GM21360 (cell line): ENCODE results near the gene PABPC3.

Experiments used
- ATAC-seq: cut with Tn5 transposase; IDR thresholded peaks from one replicate; pipeline ENCODE4 v1.9.1; 2021; ENCODE audit warnings: mild to moderate bottlenecking, moderate library complexity; ENCODE audit not compliant: unreplicated experiment

The PABPC3 gene

GRCh38 chr13:25110956-25111584 is 15.1 kb downstream of the PABPC3 start:
- no peak for ATAC-seq

- ATAC-seq, result no peak
These were observed 15.6 kb downstream of the PABPC3 start for GRCh38 chr13:25111585-25111956.

- no peak for ATAC-seq
These were observed 16.8 kb downstream of the PABPC3 start for GRCh38 chr13:25112695-25113255.

- peak; percentile 77 for ATAC-seq
These were observed 18.3 kb downstream of the PABPC3 start for GRCh38 chr13:25114220-25114619.

GRCh38 chr13:25116044-25116443 is 20.1 kb downstream of the PABPC3 start:
- ATAC-seq, result no peak

GRCh38 chr13:25117312-25117711 is 21.4 kb downstream of the PABPC3 start:
- ATAC-seq, result no peak

- ATAC-seq, result no peak
These were observed 22.5 kb downstream of the PABPC3 start for GRCh38 chr13:25118378-25118905.

- ATAC-seq, result no peak
These were observed 35.0 kb downstream of the PABPC3 start for GRCh38 chr13:25130944-25131343.

GRCh38 chr13:25131881-25132420 is 36.0 kb downstream of the PABPC3 start:
- ATAC-seq, result no peak

GRCh38 chr13:25132751-25133390 is 36.9 kb downstream of the PABPC3 start:
- ATAC-seq, result no peak

GRCh38 chr13:25135896-25136295 is 40.0 kb downstream of the PABPC3 start:
- no peak for ATAC-seq

GRCh38 chr13:25136880-25137787 is 41.2 kb downstream of the PABPC3 start:
- ATAC-seq, result no peak

GRCh38 chr13:25137788-25138115 is 41.8 kb downstream of the PABPC3 start:
- no peak for ATAC-seq

- ATAC-seq, result no peak
These were observed 45.1 kb downstream of the PABPC3 start for GRCh38 chr13:25141042-25141441.

GRCh38 chr13:25143706-25144105 is 47.8 kb downstream of the PABPC3 start:
- no peak for ATAC-seq

GRCh38 chr13:25147638-25148401 is 51.9 kb downstream of the PABPC3 start:
- ATAC-seq, result peak; percentile 82

- no peak for ATAC-seq
These were observed 52.5 kb downstream of the PABPC3 start for GRCh38 chr13:25148402-25148771.
